Measurements from ENCODE around the gene INSM1. TPM values are rescaled to one million over a fixed set of nuclear protein-coding genes. Genes with fewer than 3 reads are reported as not detected.

Gene INSM1
- total and polyA plus RNA-seq, 10 of the 15 experiments (the other 5 are each of a cell fraction or from before 2014, with no cell fraction given), result 0.03 to 0.11 (median 0.04) TPM; not detected in 7

DNA sequence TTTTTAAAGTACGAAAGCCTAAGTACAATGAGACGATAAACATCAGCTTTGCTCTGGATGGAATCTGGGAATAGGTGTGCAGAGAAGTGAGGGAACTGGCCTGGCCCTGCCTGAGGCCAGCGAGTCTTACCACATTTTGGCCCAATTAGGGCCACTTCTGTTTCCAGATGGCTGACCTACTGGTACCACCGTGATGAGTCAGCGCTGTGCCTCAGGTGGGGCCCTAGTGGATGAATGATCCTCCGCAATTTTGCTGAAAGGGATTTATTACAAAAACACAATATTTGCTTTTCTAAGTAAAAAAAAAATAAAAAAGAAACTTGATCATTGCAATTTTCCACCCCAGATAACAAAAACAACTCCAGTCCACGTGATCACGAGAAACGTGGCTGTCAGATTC, 22.5 kb downstream of the INSM1 start:
- Histone ChIP-seq H3K4me2 (ENCODE audit: control insufficient read depth, insufficient read depth) (no peak overlapping the region), H3K36me3 (ENCODE audit: control insufficient read depth in 2 of 2, insufficient read depth in 2 of 2, low read length in 1 of 2) (peaks cover 0 to 7% of the 10 kb centered on the region in 2 experiments; a peak in 2 of 4 replicates), H3K79me2 (ENCODE audit: control insufficient read depth, insufficient read depth, low read length) (no peaks in the 10 kb centered on the region), H3K27ac (ENCODE audit: control insufficient read depth, insufficient read depth) (no peak overlapping the region), H3K4me3 (no peak overlapping the region), H3K4me1 (ENCODE audit: control insufficient read depth, insufficient read depth, low read length) (no peaks in the 10 kb centered on the region), H3K9ac (ENCODE audit: control insufficient read depth, insufficient read depth, low read length) (no peak overlapping the region), H3K9me3 (replicated peaks; ENCODE audit: control insufficient read depth, insufficient read depth, low read length) (no peaks in the 10 kb centered on the region), H2AFZ (ENCODE audit: control insufficient read depth, low read depth, low read length) (no peak overlapping the region), H4K20me1 (ENCODE audit: control insufficient read depth, insufficient read depth) (no peaks in the 10 kb centered on the region), H3K27me3 (replicated peaks in 1 of 2; ENCODE audit: control insufficient read depth in 2 of 2, insufficient read depth in 2 of 2, low read length in 1 of 2) (no peaks in the 10 kb centered on the region)
- intact Hi-C loops (cut with micrococcal nuclease; ENCODE audit: unreplicated experiment), result no loop called here
- no TSS peak for BruUV-seq (replicated peaks)
- in situ Hi-C loops (cut with MboI), result no loop called here
- DNase-seq (ENCODE audit: low read depth, low spot score), result no peak
- TF ChIP-seq CBX3 (IDR thresholded peaks at IDR 0.05; ENCODE audit: borderline replicate concordance, low read depth) (no peak), CEBPB (IDR thresholded peaks at IDR 0.05; ENCODE audit: borderline replicate concordance in 1 of 2, low read depth in 2 of 2, low read length in 2 of 2) (no peak), NFIC (IDR thresholded peaks at IDR 0.05; ENCODE audit: low read depth, low read length) (no peak), HDAC6 (IDR thresholded peaks at IDR 0.05; ENCODE audit: unreplicated experiment) (no peak), CHD2 (IDR thresholded peaks at IDR 0.05; ENCODE audit: borderline replicate concordance, low read depth, low read length) (no peak), SREBF2 (IDR thresholded peaks at IDR 0.05; ENCODE audit: low read length) (no peak)
- TF ChIP-seq, protein P1, sequence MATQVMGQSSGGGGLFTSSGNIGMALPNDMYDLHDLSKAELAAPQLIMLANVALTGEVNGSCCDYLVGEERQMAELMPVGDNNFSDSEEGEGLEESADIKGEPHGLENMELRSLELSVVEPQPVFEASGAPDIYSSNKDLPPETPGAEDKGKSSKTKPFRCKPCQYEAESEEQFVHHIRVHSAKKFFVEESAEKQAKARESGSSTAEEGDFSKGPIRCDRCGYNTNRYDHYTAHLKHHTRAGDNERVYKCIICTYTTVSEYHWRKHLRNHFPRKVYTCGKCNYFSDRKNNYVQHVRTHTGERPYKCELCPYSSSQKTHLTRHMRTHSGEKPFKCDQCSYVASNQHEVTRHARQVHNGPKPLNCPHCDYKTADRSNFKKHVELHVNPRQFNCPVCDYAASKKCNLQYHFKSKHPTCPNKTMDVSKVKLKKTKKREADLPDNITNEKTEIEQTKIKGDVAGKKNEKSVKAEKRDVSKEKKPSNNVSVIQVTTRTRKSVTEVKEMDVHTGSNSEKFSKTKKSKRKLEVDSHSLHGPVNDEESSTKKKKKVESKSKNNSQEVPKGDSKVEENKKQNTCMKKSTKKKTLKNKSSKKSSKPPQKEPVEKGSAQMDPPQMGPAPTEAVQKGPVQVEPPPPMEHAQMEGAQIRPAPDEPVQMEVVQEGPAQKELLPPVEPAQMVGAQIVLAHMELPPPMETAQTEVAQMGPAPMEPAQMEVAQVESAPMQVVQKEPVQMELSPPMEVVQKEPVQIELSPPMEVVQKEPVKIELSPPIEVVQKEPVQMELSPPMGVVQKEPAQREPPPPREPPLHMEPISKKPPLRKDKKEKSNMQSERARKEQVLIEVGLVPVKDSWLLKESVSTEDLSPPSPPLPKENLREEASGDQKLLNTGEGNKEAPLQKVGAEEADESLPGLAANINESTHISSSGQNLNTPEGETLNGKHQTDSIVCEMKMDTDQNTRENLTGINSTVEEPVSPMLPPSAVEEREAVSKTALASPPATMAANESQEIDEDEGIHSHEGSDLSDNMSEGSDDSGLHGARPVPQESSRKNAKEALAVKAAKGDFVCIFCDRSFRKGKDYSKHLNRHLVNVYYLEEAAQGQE (IDR thresholded peaks at IDR 0.05; ENCODE audit: low read depth, low read length), result no peak
- TF ChIP-seq, protein P2, sequence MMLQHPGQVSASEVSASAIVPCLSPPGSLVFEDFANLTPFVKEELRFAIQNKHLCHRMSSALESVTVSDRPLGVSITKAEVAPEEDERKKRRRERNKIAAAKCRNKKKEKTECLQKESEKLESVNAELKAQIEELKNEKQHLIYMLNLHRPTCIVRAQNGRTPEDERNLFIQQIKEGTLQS (IDR thresholded peaks at IDR 0.05; ENCODE audit: borderline replicate concordance, extremely low read depth, low read depth, low read length), result no peak
- ChIA-PET CTCF (no interaction called here), SMC1A (ENCODE audit: uncharacterized antibody, unreplicated experiment) (no interaction called here), RAD21 (ENCODE audit: unreplicated experiment) (no interaction called here), POLR2A (no interaction called here)
- no peak for FAIRE-seq
- 85% methylated on average over 9 of the region's 9 CpGs for WGBS (ENCODE audit: insufficient coverage, insufficient replicate concordance, low lambda C conversion rate, missing lambda C conversion rate)
- ATAC-seq, result no peak

Measured in GM12878 (cell line).